Panc1 (cell line): ENCODE results near the gene F5. TPM values are rescaled to one million over a fixed set of nuclear protein-coding genes. Genes with fewer than 3 reads are reported as not detected.

ENCODE experiments used
- ATAC-seq: fragments of 200-7000 bp; cut with Tn5 transposase; 2 replicates; pipeline ENCODE4 v1.9.1; 2020; ENCODE audit warnings: mild to moderate bottlenecking, moderate library complexity
- BruUV-seq: library from RNA; stranded (reverse); fragments of 400-500 nt; replicated peaks from 2 replicates; lab custom pipeline; 2021; lab: Mats Ljungman, UMichigan
- CTCF ChIA-PET: fragments of 300-600 bp; sonication (Branson Sonifier 250); formaldehyde crosslinking; loops from one replicate; lab custom pipeline; 2022; ENCODE audit warnings: antibody characterized with exemption; lab: Charles Lee
- POLR2A ChIA-PET: fragments of 300-600 bp; sonication (Branson Sonifier 250); formaldehyde crosslinking; loops from one replicate; lab custom pipeline; 2022; ENCODE audit warnings: antibody characterized with exemption; lab: Charles Lee
- DNase-seq: peaks from one replicate; pipeline ENCODE4 v3.0.0-alpha.2; 2010; ENCODE audit warnings: low read depth, low spot score
- H3K27ac ChIP-seq: 2 replicates; pipeline ENCODE4 v1.5.1; 2011; ENCODE audit warnings: mild to moderate bottlenecking, low read length, inconsistent platforms
- H3K27me3 ChIP-seq: fragments of 200-500 bp; sonication (Bioruptor generic); 2 replicates; pipeline ENCODE4 v1.6.0; 2014; ENCODE audit warnings: low read length, inconsistent platforms; ENCODE audit not compliant: control insufficient read depth, insufficient read depth
- H3K36me3 ChIP-seq: fragments of 200-500 bp; sonication (Bioruptor generic); 2 replicates; pipeline ENCODE4 v1.5.1; 2014; ENCODE audit warnings: inconsistent platforms, mild to moderate bottlenecking, low read length, moderate library complexity; ENCODE audit not compliant: control insufficient read depth, insufficient read depth
- H3K4me1 ChIP-seq: 2 replicates; pipeline ENCODE4 v1.5.1; 2011; ENCODE audit warnings: inconsistent platforms, mild to moderate bottlenecking, low read length, moderate library complexity; ENCODE audit not compliant: control insufficient read depth, insufficient read depth
- H3K4me3 ChIP-seq, 2 experiments: 2 replicates each; pipeline ENCODE4 v1.5.1; 2011 to 2012; ENCODE audit warnings: low read depth in 2 of 2, low read length in 2 of 2, mild to moderate bottlenecking in 2 of 2, inconsistent platforms in 1 of 2, moderate library complexity in 1 of 2
- H3K9me3 ChIP-seq: fragments of 200-500 bp; sonication (Bioruptor generic); 2 replicates; pipeline ENCODE4 v1.5.1; 2014; ENCODE audit warnings: low read depth, mild to moderate bottlenecking, inconsistent platforms, low read length, moderate library complexity; ENCODE audit not compliant: control insufficient read depth, insufficient read depth
- POLR2AphosphoS5 ChIP-seq: IDR thresholded peaks from 2 replicates; pipeline ENCODE4 v1.6.1; 2012; ENCODE audit warnings: mild to moderate bottlenecking, low read depth, low read length, moderate library complexity
- SIN3A ChIP-seq: IDR thresholded peaks from 2 replicates; pipeline ENCODE4 v1.6.1; 2012; ENCODE audit warnings: low read depth, mild to moderate bottlenecking, low read length, moderate library complexity, borderline replicate concordance; ENCODE audit not compliant: insufficient read depth
- TCF7L2 ChIP-seq: IDR thresholded peaks from 2 replicates; pipeline ENCODE4 v1.6.1; 2011; ENCODE audit warnings: mild to moderate bottlenecking, low read depth, low read length, inconsistent platforms
- in situ Hi-C: cut with HindIII; loops from 2 replicates; pipeline ENCODE4 v1.10.0; 2016; ENCODE audit warnings: low sequenced_read_pairs, low pct_unique_long_range_greater_than_20kb
- intact Hi-C: fragments of 100-400 bp; cut with micrococcal nuclease; formaldehyde crosslinking; loops from one replicate; pipeline ENCODE4 v1.10.0; 2022; ENCODE audit not compliant: unreplicated experiment
- total RNA-seq: library from RNA; stranded (reverse); gene quantifications from one replicate; pipeline ENCODE4 v1.2.1, GENCODE V29; 2021; ENCODE audit not compliant: unreplicated experiment
- TF ChIP-seq, protein P1 (sequence below): fragments of 450-650 bp; IDR thresholded peaks from 2 replicates; pipeline ENCODE4 v1.5.1; 2017; ENCODE audit warnings: mild to moderate bottlenecking
- TF ChIP-seq, protein P2 (sequence below), 2 experiments: IDR thresholded peaks; 2 replicates each; pipeline ENCODE4 v1.6.1; 2011 to 2012; ENCODE audit warnings: low read depth in 2 of 2, control low read depth in 1 of 2, low read length in 1 of 2, mild to moderate bottlenecking in 1 of 2, moderate library complexity in 1 of 2; ENCODE audit not compliant: insufficient read depth in 1 of 2

The F5 gene
- total RNA-seq, 1 experiment from 2014 or later: 0.08 TPM

GRCh38 chr1:169485431-169486280, 100.6 kb downstream of the F5 start, which contains the start of gene SLC19A2:
Gene SLC19A2, minus strand, starts transcription at chr1:169485944. Its CDS starts 178 bp downstream, at chr1:169485766.
- Histone ChIP-seq H3K27me3 (no peaks in the 10 kb centered on the region), H3K36me3 (no peaks in the 10 kb centered on the region), H3K4me3 (peak within 1 kb of the TSS; percentile 84 to 87), H3K27ac (peak within 1 kb of the TSS; percentile 97), H3K4me1 (peaks cover 27% of the 10 kb centered on the region), H3K9me3 (no peaks in the 10 kb centered on the region)
- peak; percentile 91 for DNase-seq
- no TSS peak for BruUV-seq
- TF ChIP-seq POLR2AphosphoS5 (peak; percentile 81), SIN3A (no peak), TCF7L2 (peak; percentile 63; the same call in 1 of the 2 replicates)
- TF ChIP-seq, protein P1, sequence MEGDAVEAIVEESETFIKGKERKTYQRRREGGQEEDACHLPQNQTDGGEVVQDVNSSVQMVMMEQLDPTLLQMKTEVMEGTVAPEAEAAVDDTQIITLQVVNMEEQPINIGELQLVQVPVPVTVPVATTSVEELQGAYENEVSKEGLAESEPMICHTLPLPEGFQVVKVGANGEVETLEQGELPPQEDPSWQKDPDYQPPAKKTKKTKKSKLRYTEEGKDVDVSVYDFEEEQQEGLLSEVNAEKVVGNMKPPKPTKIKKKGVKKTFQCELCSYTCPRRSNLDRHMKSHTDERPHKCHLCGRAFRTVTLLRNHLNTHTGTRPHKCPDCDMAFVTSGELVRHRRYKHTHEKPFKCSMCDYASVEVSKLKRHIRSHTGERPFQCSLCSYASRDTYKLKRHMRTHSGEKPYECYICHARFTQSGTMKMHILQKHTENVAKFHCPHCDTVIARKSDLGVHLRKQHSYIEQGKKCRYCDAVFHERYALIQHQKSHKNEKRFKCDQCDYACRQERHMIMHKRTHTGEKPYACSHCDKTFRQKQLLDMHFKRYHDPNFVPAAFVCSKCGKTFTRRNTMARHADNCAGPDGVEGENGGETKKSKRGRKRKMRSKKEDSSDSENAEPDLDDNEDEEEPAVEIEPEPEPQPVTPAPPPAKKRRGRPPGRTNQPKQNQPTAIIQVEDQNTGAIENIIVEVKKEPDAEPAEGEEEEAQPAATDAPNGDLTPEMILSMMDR: peak; percentile 35
- TF ChIP-seq, protein P2, sequence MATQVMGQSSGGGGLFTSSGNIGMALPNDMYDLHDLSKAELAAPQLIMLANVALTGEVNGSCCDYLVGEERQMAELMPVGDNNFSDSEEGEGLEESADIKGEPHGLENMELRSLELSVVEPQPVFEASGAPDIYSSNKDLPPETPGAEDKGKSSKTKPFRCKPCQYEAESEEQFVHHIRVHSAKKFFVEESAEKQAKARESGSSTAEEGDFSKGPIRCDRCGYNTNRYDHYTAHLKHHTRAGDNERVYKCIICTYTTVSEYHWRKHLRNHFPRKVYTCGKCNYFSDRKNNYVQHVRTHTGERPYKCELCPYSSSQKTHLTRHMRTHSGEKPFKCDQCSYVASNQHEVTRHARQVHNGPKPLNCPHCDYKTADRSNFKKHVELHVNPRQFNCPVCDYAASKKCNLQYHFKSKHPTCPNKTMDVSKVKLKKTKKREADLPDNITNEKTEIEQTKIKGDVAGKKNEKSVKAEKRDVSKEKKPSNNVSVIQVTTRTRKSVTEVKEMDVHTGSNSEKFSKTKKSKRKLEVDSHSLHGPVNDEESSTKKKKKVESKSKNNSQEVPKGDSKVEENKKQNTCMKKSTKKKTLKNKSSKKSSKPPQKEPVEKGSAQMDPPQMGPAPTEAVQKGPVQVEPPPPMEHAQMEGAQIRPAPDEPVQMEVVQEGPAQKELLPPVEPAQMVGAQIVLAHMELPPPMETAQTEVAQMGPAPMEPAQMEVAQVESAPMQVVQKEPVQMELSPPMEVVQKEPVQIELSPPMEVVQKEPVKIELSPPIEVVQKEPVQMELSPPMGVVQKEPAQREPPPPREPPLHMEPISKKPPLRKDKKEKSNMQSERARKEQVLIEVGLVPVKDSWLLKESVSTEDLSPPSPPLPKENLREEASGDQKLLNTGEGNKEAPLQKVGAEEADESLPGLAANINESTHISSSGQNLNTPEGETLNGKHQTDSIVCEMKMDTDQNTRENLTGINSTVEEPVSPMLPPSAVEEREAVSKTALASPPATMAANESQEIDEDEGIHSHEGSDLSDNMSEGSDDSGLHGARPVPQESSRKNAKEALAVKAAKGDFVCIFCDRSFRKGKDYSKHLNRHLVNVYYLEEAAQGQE (IDR thresholded peaks at IDR 0.05; ENCODE audit: insufficient read depth in 1 of 2, low read depth in 2 of 2, low read length in 1 of 2): no peak
- ChIA-PET POLR2A (interaction anchor here (1.0 kb wide), 1 partner anchor 30 kb away, joined by 4 read pairs; no protein-coding TSS in a partner anchor), CTCF (no interaction called here)
- peak; percentile 99 for ATAC-seq
- in situ Hi-C loops: no loop called here
- intact Hi-C loops: loop anchor here (5.0 kb wide), 1 partner anchor 118 kb away; the partner anchor contains the start of genes BLZF1 and NME7

GRCh38 chr1:169484683-169485430, 101.4 kb downstream of the F5 start:
- ChIA-PET CTCF (no interaction called here), POLR2A (no interaction called here)
- no peak for TF ChIP-seq POLR2AphosphoS5
- TF ChIP-seq, protein P2 (IDR thresholded peaks at IDR 0.05; ENCODE audit: insufficient read depth in 1 of 2, low read depth in 2 of 2, low read length in 1 of 2): no peak
- TF ChIP-seq TCF7L2: no peak
- no peak for TF ChIP-seq SIN3A
- TF ChIP-seq, protein P1: no peak
- peaks cover 27% of the 10 kb centered on the region for H3K4me1 ChIP-seq
- DNase-seq (no peak), ATAC-seq (peak; percentile 42)
- H3K4me3 ChIP-seq: peak overlapping the region; percentile 84 to 87
- no peaks in the 10 kb centered on the region for H3K27me3 ChIP-seq
- H3K27ac ChIP-seq: peak overlapping the region; percentile 97
- in situ Hi-C loops (no loop called here), intact Hi-C loops (loop anchor here (5.0 kb wide), 1 partner anchor 118 kb away; the partner anchor contains the start of genes BLZF1 and NME7)
- H3K36me3 ChIP-seq: no peaks in the 10 kb centered on the region
- H3K9me3 ChIP-seq: no peaks in the 10 kb centered on the region
- no TSS peak for BruUV-seq
